GM12878 (cell line): ENCODE data around the gene LENEP. TPM values are rescaled to one million over a fixed set of nuclear protein-coding genes. Genes with fewer than 3 reads are reported as not detected.

Experiments
- ATAC-seq: fragments of 200-7000 bp; cut with Tn5 transposase; 3 replicates; pipeline ENCODE4 v1.9.1; 2020; ENCODE audit warnings: mild to moderate bottlenecking, moderate library complexity
- BruUV-seq: library from RNA; stranded (reverse); fragments of 400-500 nt; replicated peaks from 2 replicates; lab custom pipeline; 2021; lab: Mats Ljungman, UMichigan
- CTCF ChIA-PET: fragments of 300-600 bp; sonication (Branson Sonifier 250); formaldehyde crosslinking; extraction: SDS; loops from one replicate; lab custom pipeline; 2021; ENCODE audit warnings: inconsistent platforms; lab: Yijun Ruan, JAX
- POLR2A ChIA-PET: fragments of 350-600 bp; formaldehyde crosslinking; extraction: SDS; loops from one replicate; lab custom pipeline; 2021; ENCODE audit warnings: inconsistent platforms; lab: Charles Lee
- RAD21 ChIA-PET: fragments of 300-600 bp; sonication (Branson Sonifier 250); formaldehyde crosslinking; loops from one replicate; lab custom pipeline; 2023; ENCODE audit warnings: antibody characterized with exemption; ENCODE audit not compliant: unreplicated experiment; lab: Charles Lee
- SMC1A ChIA-PET: fragments of 300-600 bp; sonication (Branson Sonifier 250); formaldehyde crosslinking; loops from one replicate; lab custom pipeline; 2023; ENCODE audit not compliant: unreplicated experiment, uncharacterized antibody; lab: Charles Lee
- DNase-seq: peaks from one replicate; pipeline ENCODE4 v3.0.0-alpha.2; 2011; ENCODE audit warnings: low read depth, low spot score
- FAIRE-seq: peaks from 3 replicates; lab custom pipeline; 2011; peaks lifted over from hg19 to GRCh38; lab: Jason Lieb, UNC
- H2AFZ ChIP-seq: 2 replicates; pipeline ENCODE4 v1.6.0; 2011; ENCODE audit warnings: low read depth, low read length, control low read depth; ENCODE audit not compliant: control insufficient read depth
- H3K27ac ChIP-seq: 2 replicates; pipeline ENCODE4 v1.5.1; 2011; ENCODE audit warnings: control low read depth; ENCODE audit not compliant: control insufficient read depth, insufficient read depth
- H3K27me3 ChIP-seq, 2 experiments: replicated peaks in 1 of 2; 2 replicates each; pipeline versions ENCODE4 v1.6.0 to v1.6.1; 2011; ENCODE audit warnings: low read length in 1 of 2; ENCODE audit not compliant: control insufficient read depth in 2 of 2, insufficient read depth in 2 of 2
- H3K36me3 ChIP-seq, 2 experiments: 2 replicates each; pipeline ENCODE4 v1.5.1; 2011; ENCODE audit warnings: low read length in 1 of 2; ENCODE audit not compliant: control insufficient read depth in 2 of 2, insufficient read depth in 2 of 2
- H3K4me1 ChIP-seq: 2 replicates; pipeline ENCODE4 v1.6.1; 2011; ENCODE audit warnings: mild to moderate bottlenecking, low read length, moderate library complexity, mixed read lengths; ENCODE audit not compliant: control insufficient read depth, insufficient read depth
- H3K4me2 ChIP-seq: 2 replicates; pipeline ENCODE4 v1.6.0; 2011; ENCODE audit warnings: control low read depth; ENCODE audit not compliant: control insufficient read depth, insufficient read depth
- H3K4me3 ChIP-seq: fragments of 200-600 bp; sonication (generic); 2 replicates; pipeline ENCODE4 v1.5.1; 2016
- H3K79me2 ChIP-seq: 2 replicates; pipeline ENCODE4 v1.6.0; 2011; ENCODE audit warnings: low read length; ENCODE audit not compliant: control insufficient read depth, insufficient read depth
- H3K9ac ChIP-seq: 2 replicates; pipeline ENCODE4 v1.8.0; 2011; ENCODE audit warnings: low read length, control low read depth, mixed read lengths; ENCODE audit not compliant: control insufficient read depth, insufficient read depth
- H3K9me3 ChIP-seq: replicated peaks from 3 replicates; pipeline ENCODE4 v1.5.1; 2011; ENCODE audit warnings: mild to moderate bottlenecking, low read length; ENCODE audit not compliant: control insufficient read depth, insufficient read depth
- H4K20me1 ChIP-seq: 2 replicates; pipeline ENCODE4 v1.6.0; 2011; ENCODE audit not compliant: control insufficient read depth, insufficient read depth
- E2F8 ChIP-seq: fragments of 450-650 bp; IDR thresholded peaks from 2 replicates; pipeline ENCODE4 v1.6.1; 2018; ENCODE audit warnings: mild to moderate bottlenecking, low read depth, moderate library complexity; ENCODE audit not compliant: partially characterized antibody
- ELK1 ChIP-seq: IDR thresholded peaks from 2 replicates; pipeline ENCODE4 v1.6.1; 2012; ENCODE audit warnings: low read depth, low read length, improper control_type of control experiment
- HDGF ChIP-seq: fragments of 450-650 bp; IDR thresholded peaks from 2 replicates; pipeline ENCODE4 v1.6.1; 2016; ENCODE audit warnings: antibody characterized with exemption
- RAD21 ChIP-seq: IDR thresholded peaks from 2 replicates; pipeline ENCODE4 v1.6.1; 2011; ENCODE audit warnings: mild to moderate bottlenecking, low read depth, low read length, moderate library complexity; ENCODE audit not compliant: insufficient read depth
- SPI1 ChIP-seq: IDR thresholded peaks from 2 replicates; pipeline ENCODE4 v1.6.1; 2011; ENCODE audit warnings: low read depth, mild to moderate bottlenecking, low read length, moderate library complexity, borderline replicate concordance; ENCODE audit not compliant: insufficient read depth
- SRF ChIP-seq, 2 experiments: IDR thresholded peaks; 2 replicates each; pipeline ENCODE4 v1.6.1; 2011; ENCODE audit warnings: low read depth in 2 of 2, low read length in 2 of 2, mild to moderate bottlenecking in 1 of 2, moderate library complexity in 1 of 2
- USF1 ChIP-seq: IDR thresholded peaks from 2 replicates; pipeline ENCODE4 v1.6.1; 2011; ENCODE audit warnings: borderline replicate concordance, low read depth, mild to moderate bottlenecking, moderate library complexity, mixed read lengths, low read length; ENCODE audit not compliant: insufficient read depth; ENCODE audit errors: extremely low read length
- ZNF207 ChIP-seq: fragments of 450-650 bp; IDR thresholded peaks from 2 replicates; pipeline ENCODE4 v1.6.1; 2014; ENCODE audit warnings: antibody characterized with exemption, mild to moderate bottlenecking, borderline replicate concordance
- WGBS: methylation state at CpG from one replicate; pipeline ENCODE4 v1.1.6; 2016; ENCODE audit warnings: low lambda C conversion rate; ENCODE audit not compliant: insufficient replicate concordance, insufficient coverage; ENCODE audit errors: missing lambda C conversion rate; 5-methylcytosine and 5-hydroxymethylcytosine counted together
- in situ Hi-C: fragments of 300-500 bp; cut with MboI; formaldehyde crosslinking; loops from 9 replicates; pipeline ENCODE4 v1.14.3; 2018; ENCODE audit warnings: mixed read lengths
- intact Hi-C: fragments of 100-400 bp; cut with micrococcal nuclease; formaldehyde crosslinking; loops from one replicate; pipeline ENCODE4 v1.14.2; 2022; ENCODE audit not compliant: unreplicated experiment
- polyA plus RNA-seq, 11 experiments: library from polyadenylated mRNA; depleted of rRNA in 4 of 11; unstranded in 6 of 11; stranded (reverse) in 5 of 11; fragments of >200 nt; fragmentation: Nextera tagmentation in 4 of 11; fragmentation: Illumina TruSeq in 1 of 11; extraction: Ambion mirVana in 4 of 11; extraction: Trizol in 1 of 11; gene quantifications; 1 replicate in 1 of 11; 2 replicates in 10 of 11; pipeline versions ENCODE4 v1.2.1 to v1.2.3, GENCODE V29; 2011 to 2016; ENCODE audit warnings: inconsistent platforms in 2 of 11, missing spikeins in 2 of 11, low read depth in 1 of 11
- total RNA-seq, 4 experiments: library from RNA; depleted of rRNA in 3 of 4; stranded (reverse); fragments of >200 nt in 3 of 4; fragmentation: Illumina TruSeq in 1 of 4; extraction: Trizol in 1 of 4; gene quantifications; 2 replicates each; pipeline versions ENCODE4 v1.2.1 to v1.2.3, GENCODE V29; 2013 to 2021
- TF ChIP-seq, protein P1 (sequence below): fragments of 450-650 bp; formaldehyde crosslinking; IDR thresholded peaks from 2 replicates; pipeline ENCODE4 v1.4.0; 2022; ENCODE audit warnings: mild to moderate bottlenecking, moderate library complexity
- TF ChIP-seq, protein P2 (sequence below): IDR thresholded peaks from 2 replicates; pipeline ENCODE4 v1.6.1; 2011; ENCODE audit warnings: low read depth, low read length, improper control_type of control experiment, borderline replicate concordance

The LENEP gene
- total and polyA plus RNA-seq, 10 of the 15 experiments (the other 5 are each of a cell fraction or from before 2014, with no cell fraction given) = 0.27 to 1.1 (median 0.64) TPM; not detected in 7

GRCh38 chr1:154955718-154956543, 37.5 kb upstream of the LENEP start, which contains the start of gene PBXIP1:
Gene PBXIP1, minus strand, starts transcription at chr1:154956099. Its CDS starts 2,378 bp downstream, at chr1:154953721.
- intact Hi-C loops = no loop called here
- H3K4me1 ChIP-seq = peaks cover 39% of the 10 kb centered on the region
- peak within 1 kb of the TSS; percentile 81 for H3K4me3 ChIP-seq
- H4K20me1 ChIP-seq = no peaks in the 10 kb centered on the region
- ChIA-PET CTCF (interaction anchor here (0.6 to 3.0 kb wide), 19 partner anchors 10 to 397 kb away, joined by 3 to 17 read pairs (median 5); partner anchors contain the start of genes ADAM15, FLAD1, KRTCAP2 and LENEP), SMC1A (interaction anchor here (0.5 to 2.5 kb wide), 18 partner anchors 15 to 396 kb away, joined by 3 to 21 read pairs (median 4); partner anchors contain the start of genes FLAD1, PMVK and SHC1), RAD21 (interaction anchor here (0.6 to 2.6 kb wide), 18 partner anchors 14 to 1009 kb away, joined by 3 to 16 read pairs (median 4); partner anchors contain the start of genes ADAM15, DENND4B, FLAD1 and KCNN3), POLR2A (interaction anchor here (0.6 to 12.3 kb wide), 14 partner anchors 11 to 683 kb away, joined by 3 to 140 read pairs (median 5); partner anchors contain the start of genes CKS1B, FLAD1, KCNN3 and PMVK)
- peak; percentile 93 for FAIRE-seq
- H3K9ac ChIP-seq = peak within 1 kb of the TSS; percentile 69
- peak within 1 kb of the TSS; percentile 72 for H3K27ac ChIP-seq
- peak within 1 kb of the TSS; percentile 93 for H3K4me2 ChIP-seq
- no peaks in the 10 kb centered on the region for H3K27me3 ChIP-seq
- H3K79me2 ChIP-seq = peaks cover 19% of the 10 kb centered on the region
- H3K36me3 ChIP-seq = peaks cover 3 to 5% of the 10 kb centered on the region in 2 experiments; a peak in 2 of 4 replicates
- WGBS = 3% methylated on average over 18 of the region's 18 CpGs
- peak within 1 kb of the TSS; percentile 73 for H2AFZ ChIP-seq
- in situ Hi-C loops = no loop called here
- DNase-seq = peak; percentile 92
- no peaks in the 10 kb centered on the region for H3K9me3 ChIP-seq
- BruUV-seq = no TSS peak
- peak; percentile 82 for ATAC-seq
- TF ChIP-seq ELK1 (0 out of 2 replicates have a peak, but pooled peaks have one; percentile 2), USF1 (peak; percentile 39), SRF (IDR thresholded peaks at IDR 0.05; ENCODE audit: low read depth in 2 of 2, low read length in 2 of 2) (no peak), HDGF (no peak), RAD21 (peak; percentile 25; the same call in 1 of the 2 replicates), ZNF207 (no peak), E2F8 (no peak), SPI1 (0 out of 2 replicates have a peak, but pooled peaks have one; percentile 19)
- TF ChIP-seq, protein P1, sequence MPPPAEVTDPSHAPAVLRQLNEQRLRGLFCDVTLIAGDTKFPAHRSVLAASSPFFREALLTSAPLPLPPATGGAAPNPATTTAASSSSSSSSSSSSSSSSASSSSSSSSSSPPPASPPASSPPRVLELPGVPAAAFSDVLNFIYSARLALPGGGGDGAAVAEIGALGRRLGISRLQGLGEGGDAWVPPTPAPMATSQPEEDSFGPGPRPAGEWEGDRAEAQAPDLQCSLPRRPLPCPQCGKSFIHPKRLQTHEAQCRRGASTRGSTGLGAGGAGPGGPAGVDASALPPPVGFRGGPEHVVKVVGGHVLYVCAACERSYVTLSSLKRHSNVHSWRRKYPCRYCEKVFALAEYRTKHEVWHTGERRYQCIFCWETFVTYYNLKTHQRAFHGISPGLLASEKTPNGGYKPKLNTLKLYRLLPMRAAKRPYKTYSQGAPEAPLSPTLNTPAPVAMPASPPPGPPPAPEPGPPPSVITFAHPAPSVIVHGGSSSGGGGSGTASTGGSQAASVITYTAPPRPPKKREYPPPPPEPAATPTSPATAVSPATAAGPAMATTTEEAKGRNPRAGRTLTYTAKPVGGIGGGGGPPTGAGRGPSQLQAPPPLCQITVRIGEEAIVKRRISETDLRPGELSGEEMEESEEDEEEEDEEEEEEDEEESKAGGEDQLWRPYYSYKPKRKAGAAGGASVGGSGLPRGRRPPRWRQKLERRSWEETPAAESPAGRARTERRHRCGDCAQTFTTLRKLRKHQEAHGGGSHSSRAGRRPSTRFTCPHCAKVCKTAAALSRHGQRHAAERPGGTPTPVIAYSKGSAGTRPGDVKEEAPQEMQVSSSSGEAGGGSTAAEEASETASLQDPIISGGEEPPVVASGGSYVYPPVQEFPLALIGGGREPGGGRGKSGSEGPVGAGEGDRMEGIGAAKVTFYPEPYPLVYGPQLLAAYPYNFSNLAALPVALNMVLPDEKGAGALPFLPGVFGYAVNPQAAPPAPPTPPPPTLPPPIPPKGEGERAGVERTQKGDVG (CRISPR knock-in tag) = no peak
- TF ChIP-seq, protein P2, sequence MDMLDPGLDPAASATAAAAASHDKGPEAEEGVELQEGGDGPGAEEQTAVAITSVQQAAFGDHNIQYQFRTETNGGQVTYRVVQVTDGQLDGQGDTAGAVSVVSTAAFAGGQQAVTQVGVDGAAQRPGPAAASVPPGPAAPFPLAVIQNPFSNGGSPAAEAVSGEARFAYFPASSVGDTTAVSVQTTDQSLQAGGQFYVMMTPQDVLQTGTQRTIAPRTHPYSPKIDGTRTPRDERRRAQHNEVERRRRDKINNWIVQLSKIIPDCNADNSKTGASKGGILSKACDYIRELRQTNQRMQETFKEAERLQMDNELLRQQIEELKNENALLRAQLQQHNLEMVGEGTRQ = peak; percentile 55
